ENCODE measurements around the gene RYR1.
"Not testable (repeated sequence)": the region's sequence is repeated elsewhere in the genome, so short reads cannot be mapped to it uniquely, and the experiment has no call there.

The RYR1 gene

DNA sequence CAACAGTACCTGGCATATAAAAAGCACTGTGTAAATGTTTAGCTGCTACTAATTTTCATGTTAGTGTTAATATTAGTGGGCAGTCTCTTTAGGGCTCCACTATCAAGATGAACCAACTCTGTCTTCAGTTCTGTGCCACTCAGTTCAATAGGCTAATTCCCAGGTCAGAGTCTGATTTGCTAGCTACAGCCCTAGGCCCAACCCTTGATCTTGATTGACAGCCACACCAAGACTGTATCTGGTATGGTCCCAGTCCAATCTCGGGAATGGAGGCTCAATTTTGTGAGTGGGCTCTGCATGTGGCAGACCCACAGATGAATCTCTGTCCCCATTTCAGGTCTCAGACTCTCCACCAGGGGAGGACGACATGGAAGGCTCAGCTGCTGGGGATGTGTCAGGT is 138.2 kb downstream of the RYR1 start:
- no peak for DNase-seq

GRCh38 chr19:38577826-38578225 is 144.3 kb downstream of the RYR1 start:
- no peak for DNase-seq

- DNase-seq, result not testable (repeated sequence)
Observed at GRCh38 chr19:38579304-38579703, 145.8 kb downstream of the RYR1 start.

DNA sequence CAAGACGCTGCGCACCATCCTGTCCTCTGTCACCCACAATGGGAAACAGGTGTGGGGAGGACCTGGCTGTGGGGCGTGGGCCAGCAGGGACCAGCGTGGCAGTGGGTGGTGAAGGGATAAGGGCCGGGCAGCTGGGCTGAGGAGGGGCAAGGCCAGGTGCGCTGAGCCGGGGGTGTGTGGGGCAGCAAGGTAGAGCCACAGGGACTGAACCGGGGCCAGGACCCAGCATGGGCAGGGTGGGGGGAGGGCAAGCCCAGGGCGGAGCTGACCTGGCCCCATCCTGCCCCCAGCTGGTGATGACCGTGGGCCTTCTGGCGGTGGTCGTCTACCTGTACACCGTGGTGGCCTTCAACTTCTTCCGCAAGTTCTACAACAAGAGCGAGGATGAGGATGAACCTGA is 146.6 kb downstream of the RYR1 start:
- DNase-seq, result no peak

DNA sequence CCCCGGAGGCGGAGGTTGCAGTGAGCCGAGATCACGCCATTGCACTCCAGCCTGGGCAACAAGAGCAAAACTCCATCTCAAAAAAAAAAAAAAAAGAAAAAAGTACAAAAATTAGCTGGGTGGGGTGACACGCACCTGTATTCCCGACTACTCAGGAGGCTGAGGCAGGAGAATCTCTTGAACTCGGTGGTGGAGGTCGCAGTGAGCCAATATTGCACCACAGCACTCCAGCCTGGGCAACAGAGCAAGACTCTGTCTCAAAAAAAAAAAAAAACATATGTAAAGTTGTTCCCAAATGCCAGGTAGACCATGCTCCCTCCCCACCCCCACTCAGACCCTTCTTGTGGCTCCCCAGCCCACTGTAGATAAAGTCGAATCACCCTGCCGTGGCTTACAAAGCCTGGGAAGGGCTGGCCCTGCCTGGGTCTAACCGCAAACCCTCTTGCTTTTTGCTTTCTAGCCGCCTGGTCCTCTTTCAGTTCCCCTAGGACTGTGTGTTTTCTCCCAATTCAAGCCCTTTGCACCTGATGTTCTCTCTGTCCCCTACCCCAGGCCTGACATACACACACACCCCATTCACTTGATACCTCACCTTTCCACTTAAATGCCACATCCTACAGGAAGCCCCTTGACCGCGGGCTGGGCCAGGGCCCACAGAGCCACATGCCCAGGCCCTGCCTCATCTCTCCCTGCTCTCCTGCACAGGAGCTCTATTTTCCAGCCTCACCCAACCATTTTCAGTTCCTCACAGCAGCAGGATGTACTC is 149.9 kb downstream of the RYR1 start:
- no peak for DNase-seq

DNA sequence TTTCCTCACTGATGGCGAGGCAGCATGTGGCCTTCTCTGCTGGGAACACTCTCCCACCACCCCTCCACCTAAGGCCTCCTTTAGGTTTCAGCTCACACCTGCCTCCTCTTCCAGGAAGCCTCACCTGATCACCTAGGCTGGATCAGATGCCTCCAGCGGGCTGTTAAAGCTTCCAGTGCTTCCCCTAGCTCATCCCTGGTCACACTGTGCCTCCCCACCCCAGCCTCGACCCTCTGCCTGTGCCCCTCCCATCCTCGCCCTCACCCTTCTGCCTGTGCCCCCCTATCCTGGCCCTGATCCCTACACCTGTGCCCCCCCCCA is 150.5 kb downstream of the RYR1 start:
- DNase-seq, result no peak

DNA sequence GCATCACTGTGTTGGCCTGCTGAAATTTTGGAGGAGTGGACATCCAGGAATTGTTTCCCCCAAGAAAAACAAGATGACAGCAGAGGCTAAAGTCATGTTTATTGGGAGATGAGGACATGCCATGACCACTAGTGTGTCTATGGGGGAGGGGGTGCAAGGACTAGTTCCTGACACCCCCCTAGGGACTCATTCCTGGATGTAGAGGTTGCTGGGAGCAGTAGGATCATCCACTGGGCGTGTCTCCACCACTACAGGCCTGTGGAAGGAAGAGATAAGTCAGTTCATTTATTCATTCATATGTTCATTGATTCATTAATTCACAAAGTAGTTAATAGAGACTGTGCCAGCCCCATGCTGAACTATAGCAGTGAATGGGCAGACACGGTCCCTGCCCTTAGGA is 154.1 kb downstream of the RYR1 start:
- DNase-seq, result no peak

GRCh38 chr19:38588041-38588440 is 154.6 kb downstream of the RYR1 start:
- no peak for DNase-seq

DNA sequence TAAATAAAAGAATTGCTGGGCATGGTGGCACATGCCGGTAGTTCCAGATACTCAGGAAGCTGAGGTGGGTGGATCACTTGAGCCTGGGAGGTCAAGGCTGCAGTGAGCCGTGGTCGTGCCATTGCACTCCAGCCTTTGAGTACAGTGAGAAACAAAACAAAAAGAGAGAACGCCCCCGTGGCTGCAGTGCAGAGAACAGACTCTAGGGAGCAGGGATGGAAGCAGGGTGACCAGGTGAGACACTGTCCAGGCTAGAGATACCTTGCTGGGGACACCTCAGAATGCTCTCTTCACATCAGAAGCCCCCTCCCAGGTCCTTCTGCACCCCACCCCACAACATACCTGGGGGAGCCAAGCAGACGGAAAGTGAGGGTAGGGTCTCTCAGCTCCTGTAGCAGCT is 159.4 kb downstream of the RYR1 start:
- DNase-seq, result no peak

GRCh38 chr19:38596057-38596981 is 162.8 kb downstream of the RYR1 start:
- DNase-seq, result no peak

DNA sequence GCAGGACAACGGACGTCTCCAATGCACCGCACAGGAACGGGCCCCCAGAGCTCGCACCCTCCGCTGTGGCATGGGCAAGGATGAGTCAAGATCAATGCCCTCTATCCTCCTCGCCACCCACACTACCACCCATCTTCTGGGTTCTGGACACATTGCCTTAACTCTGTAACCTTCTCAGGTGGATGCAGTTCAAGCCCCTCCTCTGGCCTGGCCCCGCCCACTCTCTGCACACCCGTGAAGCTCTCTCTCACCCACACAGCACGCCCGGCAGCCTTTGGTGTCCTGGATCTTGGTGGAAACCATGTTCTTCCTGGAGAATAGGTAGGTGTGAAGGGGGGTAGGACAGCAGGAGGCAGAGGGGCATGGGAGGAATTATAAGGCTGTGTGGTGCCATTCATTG is 163.6 kb downstream of the RYR1 start:
- no peak for DNase-seq

- DNase-seq, result no peak
Observed at GRCh38 chr19:38599722-38600121, 166.2 kb downstream of the RYR1 start.

GRCh38 chr19:38602856-38603255 is 169.4 kb downstream of the RYR1 start:
- not testable (repeated sequence) for DNase-seq

DNA sequence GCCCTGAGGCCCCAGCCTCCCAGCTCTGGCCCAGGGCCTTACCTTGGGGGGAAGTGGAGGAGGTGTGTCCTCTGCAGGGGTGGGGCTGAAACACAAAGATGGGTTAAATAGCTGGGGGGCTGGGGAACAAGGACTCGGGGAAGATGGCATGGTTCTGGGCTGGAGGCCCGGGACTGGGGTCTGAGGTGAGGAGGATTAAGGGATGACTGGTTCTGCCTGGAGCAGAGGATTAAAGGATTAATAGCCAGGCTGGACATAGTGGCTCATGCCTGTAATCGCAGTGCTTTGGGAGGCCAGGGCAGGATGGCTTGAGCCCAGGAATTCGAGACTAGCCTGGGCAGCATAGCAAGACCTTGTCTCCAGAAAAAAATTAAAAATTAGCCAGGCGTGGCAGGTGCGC is 172.6 kb downstream of the RYR1 start:
- no peak for DNase-seq

GRCh38 chr19:38614289-38614688 is 180.8 kb downstream of the RYR1 start:
- DNase-seq, result no peak

GRCh38 chr19:38615007-38615581 is 181.6 kb downstream of the RYR1 start:
- DNase-seq, result no peak

GRCh38 chr19:38616265-38616664 is 182.8 kb downstream of the RYR1 start:
- no peak for DNase-seq

GRCh38 chr19:38617283-38617763 is 183.8 kb downstream of the RYR1 start:
- DNase-seq, result no peak

DNA sequence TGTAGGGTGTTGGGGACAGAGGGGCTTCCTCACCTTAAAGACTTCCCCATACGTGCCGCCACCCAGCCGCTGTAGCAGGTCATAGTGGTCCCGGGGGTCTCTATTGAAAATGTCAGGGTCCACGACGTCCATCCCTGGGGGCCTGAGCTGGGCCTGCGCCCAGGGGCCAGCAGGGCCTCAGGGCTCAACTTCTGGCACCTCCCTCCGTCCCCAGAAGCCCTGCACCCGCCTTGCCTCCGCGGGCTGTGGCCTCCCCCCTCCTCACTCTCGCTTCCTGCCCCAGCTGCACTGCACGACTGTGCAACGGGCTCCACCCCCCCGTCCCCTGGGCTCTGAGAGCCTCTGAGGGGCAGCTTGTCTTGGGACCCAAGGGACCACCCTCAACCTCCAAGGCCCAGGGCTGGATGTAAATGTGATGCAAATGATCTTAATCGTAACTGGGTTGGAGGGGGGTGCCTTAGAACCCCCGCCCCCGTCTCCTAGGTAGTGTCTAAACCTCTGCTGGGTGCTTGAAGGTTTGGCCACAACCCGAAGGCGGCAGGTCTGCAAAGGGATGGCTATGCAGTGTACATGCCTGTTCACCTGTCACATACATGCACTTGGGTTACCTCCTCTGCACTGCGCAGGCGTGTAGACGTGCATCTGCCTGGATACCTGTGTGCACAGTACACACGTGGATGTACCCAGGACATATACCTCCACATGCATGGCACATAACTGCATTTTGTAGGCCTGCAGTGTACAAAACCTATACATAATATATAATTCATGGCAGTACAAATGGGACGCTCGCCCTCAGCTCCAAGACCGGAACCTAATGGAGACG is 184.5 kb downstream of the RYR1 start, which contains the start of gene MAP4K1:
Gene MAP4K1, minus strand, starts transcription at position 190 of the 826 bp plus-strand sequence. Its CDS starts 58 bp downstream, at position 132.
- no peak for DNase-seq

GRCh38 chr19:38618590-38619360 is 185.3 kb downstream of the RYR1 start, which contains the start of gene EIF3K:
EIF3K (plus strand) TSS chr19:38619188; CDS start chr19:38619269, 81 bp downstream.
- peak; percentile 96 for DNase-seq

DNA sequence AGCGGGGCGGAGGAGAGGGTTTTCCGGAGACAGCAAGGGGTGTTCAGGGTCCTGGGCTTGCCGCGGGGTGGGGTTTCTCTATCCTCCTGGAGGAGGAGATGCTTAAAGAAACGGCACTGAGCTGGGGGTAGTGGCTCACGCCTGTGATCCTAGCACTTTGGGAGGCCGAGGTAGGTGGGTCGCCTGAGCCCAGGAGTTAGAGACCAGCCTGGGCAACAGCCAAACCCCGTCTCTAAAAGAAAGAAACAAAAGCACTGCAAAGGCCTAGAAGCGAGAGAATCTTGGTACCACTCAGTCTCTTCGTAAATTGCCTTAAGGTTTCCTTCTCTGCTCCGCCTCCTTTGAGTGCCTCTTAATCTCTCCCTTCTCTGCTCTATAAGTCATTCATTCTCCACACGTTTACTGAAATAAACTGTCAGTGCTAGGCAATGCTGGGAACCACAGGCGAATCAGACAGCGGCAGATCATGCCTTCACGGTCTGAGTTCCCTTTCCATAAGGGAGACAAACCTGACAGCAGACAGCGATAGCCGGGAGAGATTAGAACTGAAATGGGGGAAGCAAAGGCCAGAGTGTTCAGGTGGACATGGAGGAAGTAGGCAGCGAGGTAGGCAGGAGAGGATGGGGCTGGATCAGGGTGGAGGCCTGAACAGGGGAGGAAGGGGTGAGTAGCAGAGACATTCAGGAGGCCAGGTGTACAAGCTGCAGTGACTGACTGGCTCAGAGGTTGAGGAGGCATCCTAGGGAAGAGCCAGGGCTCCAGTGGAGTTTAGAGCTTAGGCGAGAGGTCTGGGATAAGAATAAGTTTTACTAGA is 186.1 kb downstream of the RYR1 start:
- no peak for DNase-seq
